Measurements from ENCODE around the gene SLC6A4.
"Not testable (repeated sequence)": the region's sequence is repeated elsewhere in the genome, so short reads cannot be mapped to it uniquely, and the experiment has no call there.

The SLC6A4 gene

DNA sequence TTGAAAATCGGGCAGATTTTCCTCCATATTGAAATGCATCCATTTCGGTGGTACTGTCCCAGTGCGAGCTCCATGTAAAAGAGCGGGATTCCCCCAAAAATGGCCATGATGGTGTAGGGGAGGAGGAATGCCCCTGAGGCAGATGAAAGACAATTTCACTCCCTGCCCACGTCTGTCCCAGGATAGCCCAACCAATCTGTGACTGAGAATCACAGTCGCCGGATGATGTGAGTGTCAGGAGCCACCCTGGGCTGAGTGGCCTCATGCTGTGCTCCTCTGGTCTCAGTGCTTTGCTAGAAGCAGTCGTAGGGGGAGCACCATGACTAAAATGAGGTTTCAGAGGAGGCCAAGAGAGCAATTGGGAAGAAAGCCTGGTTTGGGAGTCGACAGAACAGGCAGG, 16.7 kb downstream of the SLC6A4 start:
- no peak for DNase-seq

DNA sequence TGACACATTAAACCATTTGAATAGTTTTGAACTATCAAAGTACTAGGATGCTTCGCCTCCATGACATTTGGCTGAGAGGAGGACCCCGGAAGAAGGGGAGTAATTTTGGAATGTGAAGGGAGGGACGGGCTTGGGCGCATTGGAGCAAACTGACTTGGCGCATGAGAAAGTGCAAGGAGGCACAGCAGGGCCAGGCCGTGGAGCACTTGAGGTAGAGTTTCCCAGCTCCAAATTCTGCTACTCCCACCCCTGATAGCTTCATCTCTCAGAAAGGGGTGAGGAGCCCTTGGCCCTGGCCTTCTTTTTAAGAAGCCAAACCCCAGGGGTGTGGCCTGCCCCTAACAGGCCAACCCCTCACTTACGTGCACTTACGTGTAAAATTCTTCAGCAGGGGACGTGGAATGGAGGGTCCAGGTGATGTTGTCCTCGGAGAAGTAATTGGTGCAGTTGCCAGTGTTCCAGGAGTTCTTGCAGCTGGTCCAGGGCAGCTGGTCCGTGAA, 17.7 kb downstream of the SLC6A4 start:
- DNase-seq: no peak

DNA sequence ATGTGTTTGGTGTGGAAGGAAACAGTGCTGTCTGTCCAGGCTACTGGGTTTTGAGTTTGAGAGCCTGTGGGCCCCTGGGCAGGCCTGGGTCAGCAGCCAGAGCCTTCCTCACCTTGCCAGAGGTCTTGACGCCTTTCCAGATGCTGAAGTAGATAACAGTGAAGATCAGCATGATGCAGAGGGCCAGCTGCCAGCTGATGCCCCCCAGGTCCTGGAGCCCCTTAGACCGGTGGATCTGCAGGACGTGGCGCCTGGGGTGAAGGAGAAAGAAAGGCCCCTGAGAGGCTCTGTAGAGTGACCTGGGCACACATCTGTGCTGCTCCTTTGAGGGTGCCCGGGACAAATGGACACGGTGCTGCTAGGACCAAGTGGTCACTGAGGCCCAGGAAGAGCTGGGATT, 18.4 kb downstream of the SLC6A4 start:
- DNase-seq: no peak

DNA sequence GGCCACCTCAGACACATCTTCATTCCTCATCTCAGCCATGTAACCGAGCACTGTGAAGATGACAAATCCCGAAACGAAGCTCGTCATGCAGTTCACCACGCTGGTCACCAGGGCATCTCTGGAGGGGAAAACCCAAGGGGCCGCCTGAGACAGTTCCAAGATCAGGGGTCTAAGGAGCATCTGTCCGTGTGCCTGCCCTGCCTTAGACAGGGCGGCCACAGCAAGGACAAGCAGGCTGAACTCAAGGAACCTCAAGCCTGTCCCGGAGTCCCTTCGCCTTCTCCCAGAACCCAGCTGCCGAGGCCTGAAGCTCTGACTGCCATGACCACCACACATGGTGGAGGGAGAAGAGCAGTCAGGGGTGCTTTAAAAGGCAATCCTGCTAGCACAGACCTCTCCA, 22.7 kb downstream of the SLC6A4 start:
- DNase-seq: no peak

DNA sequence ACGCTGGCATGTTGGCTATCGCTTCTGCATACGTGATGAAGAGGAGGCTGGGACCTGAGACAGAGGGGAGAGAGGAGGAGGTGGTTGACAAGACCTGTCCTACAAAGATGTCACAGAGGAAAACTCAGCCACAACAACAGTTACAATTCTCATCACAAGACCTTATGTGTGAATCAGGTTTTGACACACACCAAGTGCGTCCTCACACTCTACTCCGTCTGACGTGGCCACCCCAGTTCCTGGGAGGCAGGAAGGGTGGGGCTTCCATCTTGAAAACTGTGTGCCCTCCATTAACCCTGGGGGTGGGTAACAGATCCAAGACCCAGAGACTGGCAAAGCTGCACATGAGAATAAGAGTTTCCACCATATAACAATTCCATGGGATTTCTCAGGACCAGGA, 24.1 kb downstream of the SLC6A4 start:
- no peak for DNase-seq

DNA sequence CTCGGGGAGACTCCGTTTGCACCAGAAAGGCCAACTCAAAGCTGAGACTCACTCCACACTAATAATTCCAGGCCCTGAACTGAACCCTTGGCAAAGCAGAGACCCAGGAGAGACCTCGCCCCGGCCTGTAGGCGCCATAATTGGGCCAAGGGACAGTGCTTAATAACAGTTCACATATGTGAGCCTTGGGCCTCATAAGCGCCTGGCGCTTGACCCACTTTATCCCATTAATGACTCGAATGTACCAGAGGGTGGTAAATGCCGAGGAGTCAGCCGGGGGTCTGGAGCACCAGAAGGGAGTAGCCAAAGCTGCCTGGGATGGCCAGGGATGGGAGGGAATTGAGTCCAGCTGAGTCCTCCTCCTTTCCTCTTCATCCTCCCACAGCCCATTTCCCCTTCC, 24.6 kb downstream of the SLC6A4 start:
- no peak for DNase-seq

DNA sequence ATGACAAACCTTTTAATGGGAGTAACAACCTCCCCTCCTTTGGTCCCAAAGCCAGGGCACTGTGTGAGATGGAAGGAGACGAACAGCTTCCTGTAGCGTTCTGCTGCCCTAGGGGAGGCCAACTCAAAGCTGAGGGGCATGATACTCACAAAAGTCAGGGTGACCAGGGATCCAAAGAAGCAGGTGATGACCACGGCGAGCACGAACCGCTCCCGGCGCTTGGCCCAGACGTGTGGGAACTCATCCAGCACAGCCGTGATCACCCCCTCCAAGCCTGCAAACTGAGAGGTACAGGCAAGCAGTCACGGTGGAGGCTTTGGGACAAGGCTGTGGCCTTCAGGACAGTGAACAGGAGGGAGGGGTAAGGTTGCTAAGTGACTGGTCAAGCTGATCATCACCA, 25.1 kb downstream of the SLC6A4 start:
- no peak for DNase-seq

DNA sequence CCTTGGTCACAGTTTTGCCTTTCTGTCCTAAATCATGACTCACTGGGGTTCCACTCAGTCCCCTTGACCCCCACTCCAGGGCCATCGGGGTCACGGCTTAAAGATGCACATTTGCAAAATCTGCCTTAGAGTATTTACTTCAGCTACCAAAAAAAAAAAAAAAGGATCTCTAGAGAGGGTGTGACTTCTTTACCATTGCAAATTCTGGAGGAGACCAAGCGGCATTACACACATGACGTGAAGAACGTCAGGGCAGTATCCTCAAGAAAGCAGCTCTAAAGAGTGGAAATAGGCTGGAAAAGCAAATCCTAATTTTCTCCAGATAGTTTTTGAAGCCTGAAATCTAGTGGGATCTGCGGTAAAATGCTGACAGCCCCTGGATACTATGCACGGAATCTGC, 25.6 kb downstream of the SLC6A4 start:
- DNase-seq: no peak

DNA sequence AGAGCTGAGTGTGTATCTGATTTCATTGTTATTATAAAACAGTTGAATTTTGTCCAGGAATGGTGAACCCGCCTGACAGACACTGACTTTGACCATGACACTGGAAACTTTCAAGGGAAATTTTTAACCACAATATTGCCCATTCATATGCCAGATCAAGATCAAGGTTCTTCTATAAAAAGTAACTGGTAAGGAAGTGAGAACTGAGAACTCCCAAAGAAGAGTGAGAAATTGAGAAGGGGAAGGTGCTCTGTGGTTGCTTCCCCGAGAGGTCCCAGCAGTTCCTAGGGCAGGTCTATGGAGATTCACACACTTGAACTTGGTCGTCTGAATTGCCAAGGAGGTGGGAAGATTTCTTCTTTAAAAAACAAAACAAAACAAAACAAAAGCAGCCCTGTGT, 27.3 kb downstream of the SLC6A4 start:
- DNase-seq: no peak

DNA sequence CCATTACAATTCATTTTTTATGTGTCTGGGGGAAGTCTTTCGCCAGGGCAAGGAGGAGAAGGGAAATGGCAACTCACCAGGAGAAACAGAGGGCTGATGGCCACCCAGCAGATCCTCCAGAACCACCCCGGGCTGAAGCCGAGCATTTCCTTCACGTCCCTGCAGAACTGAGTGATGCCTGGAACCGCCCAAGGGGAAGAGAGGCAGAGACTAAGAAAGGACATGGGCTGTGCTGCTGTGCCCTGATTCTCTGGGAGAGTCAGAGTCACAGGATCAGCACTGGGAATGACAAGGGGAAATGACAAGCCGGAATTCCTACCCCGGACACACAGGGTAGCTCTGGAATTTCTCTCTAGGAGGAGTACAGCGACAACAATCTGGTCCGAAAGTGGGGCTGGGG, 27.8 kb downstream of the SLC6A4 start:
- no peak for DNase-seq

DNA sequence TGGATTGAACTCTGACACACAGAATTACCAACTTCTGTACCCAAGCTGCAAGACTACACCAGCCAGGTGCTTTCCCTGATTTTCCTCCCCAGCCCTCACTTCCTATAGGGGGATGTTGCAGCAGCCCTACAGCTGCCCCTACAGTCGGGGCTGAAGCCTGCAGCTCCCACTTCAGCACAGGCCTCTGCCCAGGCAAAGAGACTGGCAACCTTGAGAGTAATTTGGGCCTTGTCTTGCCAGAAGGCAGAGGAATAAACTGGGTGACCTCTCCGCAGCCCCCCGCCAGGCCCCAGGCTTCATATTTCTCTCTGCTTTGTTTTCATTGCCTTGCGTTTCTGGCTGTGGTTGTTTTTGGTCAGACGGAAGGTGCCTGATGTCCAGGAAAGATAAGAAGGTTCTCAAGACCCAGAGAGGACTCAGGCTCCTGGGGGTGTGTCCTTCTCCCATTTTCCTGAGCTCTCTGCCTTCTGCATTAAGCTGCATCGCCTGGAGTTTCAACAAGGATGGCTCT, 32.0 kb downstream of the SLC6A4 start:
- no peak for DNase-seq

DNA sequence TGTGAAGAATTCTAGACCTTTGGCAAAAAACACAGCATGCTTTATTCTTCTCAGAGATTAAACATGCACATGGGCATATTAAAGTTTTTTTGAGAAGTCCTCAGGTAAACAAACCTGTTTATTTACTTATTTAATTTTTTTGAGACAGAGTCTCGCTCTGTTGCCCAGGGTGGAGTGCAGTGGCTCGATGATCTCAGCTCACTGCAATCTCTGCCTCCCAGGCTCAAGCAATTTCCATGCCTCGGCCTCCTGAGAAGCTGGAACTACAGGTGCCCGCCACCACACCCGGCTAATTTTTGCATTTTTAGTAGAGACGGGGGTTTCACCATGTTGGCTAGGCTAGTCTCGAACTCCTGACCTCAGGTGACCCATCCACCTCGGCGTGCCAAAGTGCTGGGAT, 34.8 kb downstream of the SLC6A4 start:
- DNase-seq: not testable (repeated sequence)

DNA sequence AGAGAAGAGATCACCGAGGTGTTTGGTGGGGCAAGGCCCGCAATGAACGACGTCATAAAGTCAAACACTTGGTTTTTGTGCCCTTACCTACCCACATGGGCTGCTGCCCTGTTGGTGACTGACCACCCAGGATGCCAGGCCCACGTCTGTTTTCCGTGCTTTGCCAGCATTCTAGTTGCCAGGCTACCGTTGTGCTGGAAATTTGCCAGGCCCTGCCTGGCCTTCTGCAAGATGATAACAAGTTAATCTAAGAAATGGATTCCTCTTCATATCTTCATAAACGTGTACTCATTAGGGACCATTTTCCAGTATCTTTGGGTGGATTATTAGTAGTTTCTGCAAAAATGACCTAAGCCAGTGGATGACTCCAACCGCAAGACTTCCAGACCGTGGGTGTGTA, 35.4 kb downstream of the SLC6A4 start:
- DNase-seq: no peak

DNA sequence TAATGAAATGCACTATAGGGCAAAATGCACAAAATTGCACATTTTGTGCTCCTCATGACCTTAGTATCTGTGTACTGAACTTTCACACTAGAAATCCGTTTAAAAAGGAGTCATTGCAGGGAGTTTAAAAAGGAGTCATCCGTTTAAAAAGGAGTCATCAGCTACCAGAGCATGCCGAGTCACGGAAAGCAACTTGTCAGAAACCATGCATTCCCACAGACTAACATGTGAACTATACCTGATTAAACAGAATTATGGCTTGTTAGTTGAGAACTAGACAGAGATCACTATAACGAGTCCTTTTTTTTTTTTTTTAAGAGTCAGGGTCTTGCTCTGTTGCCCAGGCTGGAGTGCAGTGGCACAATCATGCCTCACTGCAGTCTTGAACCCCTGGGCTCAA, 35.9 kb downstream of the SLC6A4 start:
- DNase-seq: no peak

DNA sequence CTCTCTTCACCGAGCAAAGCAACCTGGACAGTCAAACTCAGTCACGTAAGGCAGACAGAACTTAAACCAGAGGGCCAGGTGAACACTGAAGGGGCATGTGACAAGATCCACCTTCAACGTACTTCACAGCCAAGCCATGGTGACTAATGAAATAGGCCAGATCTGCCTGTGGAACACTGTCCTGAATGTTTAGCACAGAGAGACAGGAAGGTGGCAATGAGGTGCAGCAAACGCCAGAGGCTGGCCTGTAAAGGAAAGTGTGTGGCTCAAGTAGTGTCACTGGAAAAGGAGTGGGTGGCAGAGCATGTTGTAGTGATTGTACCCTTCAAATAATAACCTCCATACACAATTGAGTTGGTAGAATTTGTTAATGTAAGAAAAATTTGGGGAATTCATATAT, 38.1 kb downstream of the SLC6A4 start:
- DNase-seq: no peak

DNA sequence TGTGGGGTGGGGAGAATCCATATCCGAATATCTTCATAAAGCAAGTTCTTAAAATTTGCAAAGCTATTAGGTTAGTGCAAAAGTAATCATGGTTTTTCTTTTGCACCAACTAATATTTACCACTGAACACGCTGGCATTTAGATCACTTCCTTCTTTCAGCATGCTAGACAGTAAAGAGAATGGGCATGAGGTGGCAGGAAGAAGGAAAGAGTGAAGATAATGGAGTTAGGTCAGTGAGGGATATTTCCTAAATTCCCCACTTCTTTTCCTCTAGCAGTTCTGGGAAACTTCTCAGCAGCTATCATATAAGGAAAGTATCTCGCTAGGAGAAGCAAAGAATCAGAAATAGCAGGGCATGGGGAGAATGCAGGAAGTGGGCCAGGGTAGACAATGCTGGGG, 39.0 kb downstream of the SLC6A4 start:
- no peak for DNase-seq

DNA sequence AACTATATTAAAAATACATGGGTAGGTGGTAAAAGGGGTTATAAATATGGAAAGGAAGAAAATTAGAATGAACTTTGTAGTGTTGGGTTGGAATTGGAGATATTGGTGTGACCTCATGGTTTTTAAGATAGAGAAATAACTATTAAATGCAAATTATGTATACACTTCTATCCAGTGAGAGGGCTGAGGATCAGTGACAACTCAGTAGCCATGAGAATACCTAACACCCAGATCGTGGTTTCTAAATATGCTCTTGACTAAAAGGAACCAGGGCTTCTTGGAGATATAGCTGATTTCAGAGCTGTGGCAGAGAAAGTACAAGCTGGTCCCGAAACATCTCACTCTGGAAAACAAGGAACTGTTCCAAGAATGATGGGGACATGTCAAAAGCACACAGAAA, 44.4 kb downstream of the SLC6A4 start:
- DNase-seq: no peak

DNA sequence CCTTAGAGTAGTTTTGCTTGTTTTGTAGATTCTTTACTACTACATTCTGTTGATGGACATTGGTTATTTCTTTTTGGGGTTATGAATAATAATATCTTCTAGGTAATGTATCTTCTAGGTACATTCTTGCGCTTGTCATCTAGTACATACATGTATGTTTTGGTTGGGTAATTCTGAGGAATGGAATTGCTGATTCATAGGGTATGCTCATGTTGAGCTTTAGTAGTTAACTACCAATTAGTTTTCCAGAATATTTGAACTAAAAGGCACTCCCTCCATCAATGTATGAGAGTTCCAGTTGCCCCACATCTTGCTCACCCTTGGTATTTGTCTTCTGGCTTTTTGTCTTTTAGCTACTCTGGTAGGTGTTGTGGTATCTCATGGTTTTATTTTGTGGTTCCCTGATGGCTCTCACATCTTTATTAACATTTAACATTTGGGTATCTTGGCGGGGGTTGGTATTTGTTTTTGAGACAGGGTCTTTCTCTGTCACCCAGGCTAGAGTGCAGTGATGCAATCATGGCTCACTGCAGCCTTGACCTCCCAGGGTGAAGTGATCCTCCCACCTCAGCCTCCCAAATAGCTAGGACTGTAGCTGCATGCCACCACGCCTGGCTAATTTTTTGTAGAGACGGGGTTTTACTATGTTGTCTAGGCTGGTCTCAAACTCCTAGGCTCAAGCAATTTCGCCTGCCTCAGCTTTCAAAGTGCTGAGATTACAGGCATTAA, 47.1 kb downstream of the SLC6A4 start:
- no peak for DNase-seq

DNA sequence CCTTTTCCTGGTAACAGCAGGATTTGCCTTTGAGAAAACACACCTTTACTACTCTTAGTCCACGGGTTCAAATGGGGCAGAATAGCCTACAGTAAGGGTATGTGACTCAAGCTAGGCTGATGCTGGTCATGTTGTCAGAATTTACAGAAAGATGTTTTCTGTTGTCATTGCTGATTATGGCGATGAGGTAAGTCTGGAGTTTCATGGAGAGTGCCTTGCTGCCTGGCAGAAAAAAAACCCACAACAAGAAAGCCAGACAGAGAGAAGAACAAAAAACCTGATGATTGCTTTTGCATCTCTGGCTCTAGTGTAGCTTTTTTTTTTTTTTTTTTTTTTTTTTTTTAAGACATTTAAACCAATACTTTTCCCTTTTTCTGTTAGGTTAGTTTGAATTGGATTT, 47.9 kb downstream of the SLC6A4 start:
- DNase-seq: no peak

DNA sequence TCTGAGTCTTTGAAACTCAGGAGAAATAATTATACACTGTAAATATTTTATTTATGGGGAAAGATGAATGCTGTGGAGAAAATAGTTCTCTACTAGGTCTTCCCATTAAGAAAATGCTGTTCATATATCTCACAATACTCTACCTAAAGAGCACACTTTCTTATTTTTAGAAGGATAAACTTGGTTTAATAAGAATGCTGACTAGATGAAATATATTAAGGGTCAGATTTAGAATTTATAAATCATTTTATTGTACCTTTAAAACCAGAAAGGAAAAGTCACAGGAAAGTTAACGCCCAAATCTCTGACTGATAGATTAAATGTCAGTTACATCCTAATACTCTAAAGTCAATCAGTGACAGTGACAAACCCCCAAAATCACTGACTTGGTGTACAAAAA, 48.7 kb downstream of the SLC6A4 start:
- no peak for DNase-seq

DNA sequence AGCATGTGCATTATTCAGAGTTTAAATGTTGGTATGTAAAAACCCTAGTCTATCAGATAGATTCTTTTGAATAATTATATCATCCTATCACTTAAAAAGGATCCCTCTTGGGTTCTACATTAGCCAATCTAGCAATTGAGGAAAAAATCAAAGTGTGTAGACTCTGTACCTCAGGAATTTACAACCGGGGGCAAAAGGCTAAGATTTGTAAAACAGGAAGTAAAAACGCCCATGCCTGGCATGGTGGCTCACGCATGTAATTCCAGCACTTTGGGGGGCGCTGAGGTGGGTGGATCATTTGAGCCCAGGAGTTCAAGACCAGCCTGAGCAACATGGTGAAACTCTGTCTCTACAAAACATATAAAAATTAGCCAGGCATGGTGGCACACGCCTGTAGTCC, 58.6 kb downstream of the SLC6A4 start:
- no peak for DNase-seq

DNA sequence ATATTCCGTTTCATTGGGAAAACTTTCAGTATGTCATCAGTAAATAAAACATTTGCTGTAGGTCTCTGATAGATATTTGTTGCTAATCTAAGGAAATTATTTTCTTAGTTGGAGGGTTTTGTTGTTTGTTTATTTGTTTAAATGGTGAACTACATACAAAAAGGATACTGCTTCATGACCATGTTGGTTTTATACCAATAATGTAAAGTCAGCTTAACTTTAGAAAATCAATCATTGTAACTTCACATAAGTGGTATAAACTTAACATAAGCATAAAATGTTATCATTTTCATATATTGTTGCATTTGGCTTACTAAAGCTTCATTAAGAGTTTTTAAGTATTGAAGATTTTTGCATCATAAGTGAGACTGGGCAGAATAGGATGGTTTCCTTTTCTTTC, 60.9 kb downstream of the SLC6A4 start:
- DNase-seq: no peak

DNA sequence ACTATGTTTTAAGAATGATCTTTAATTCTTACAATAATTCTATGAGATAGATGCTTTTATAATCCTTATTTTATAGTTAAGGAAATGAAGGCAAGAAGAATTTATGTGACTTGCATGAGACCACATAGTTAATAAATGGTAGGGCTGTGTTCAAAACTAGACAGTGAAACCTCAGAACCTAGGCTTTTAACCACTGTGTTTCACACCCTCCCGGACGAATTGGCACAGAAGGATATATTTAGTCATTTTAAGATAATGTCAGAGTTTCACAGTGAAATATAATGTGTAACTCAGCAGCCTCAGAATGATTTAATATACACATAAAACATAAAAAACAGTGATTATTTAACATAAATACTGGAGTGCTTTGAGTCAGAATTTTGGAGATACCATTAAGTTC, 61.8 kb downstream of the SLC6A4 start:
- DNase-seq: no peak

DNA sequence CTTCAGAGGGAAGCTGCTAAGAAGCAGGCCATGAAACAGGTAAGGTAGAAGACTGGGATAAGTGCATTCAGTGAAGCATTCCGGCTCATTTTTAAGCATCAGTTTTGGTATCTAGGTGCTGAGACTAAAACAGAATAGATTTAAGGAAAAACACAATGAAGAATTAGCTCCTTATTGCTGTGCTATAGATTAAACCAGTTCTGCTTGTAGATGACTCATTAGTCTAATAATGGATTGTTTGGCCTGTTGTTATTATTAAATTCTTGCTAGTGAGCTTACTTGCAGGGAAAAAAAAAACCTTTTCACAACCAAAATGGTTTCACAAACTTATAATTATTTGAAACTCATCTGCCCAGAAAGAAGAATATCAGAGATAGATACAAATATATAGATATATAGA, 62.9 kb downstream of the SLC6A4 start:
- DNase-seq: no peak

DNA sequence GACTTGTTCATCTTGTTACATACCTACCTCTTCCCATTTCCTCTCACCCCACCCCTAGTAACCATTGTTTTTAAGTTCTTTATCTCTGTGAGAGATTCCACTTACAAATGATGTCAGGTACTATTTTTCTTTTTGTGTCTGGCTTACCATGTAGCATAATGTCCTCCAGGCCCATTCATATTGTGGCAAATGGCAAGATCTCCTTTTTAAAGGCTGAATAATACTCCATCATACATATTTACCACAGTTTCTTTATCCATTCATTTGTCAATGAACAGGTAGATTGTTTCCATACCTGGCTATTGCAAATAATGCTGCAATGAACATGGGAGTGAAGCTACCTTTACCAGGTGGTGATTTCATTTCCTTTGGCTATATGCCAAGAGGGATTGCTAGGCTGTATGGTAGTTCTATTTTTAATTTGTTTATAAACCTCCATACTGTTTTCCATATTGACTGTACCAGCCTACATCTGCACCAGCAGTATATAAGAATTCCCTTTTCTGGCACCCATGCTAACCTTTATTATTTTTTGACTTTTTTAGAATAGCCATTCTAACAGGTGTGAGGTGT, 65.0 kb downstream of the SLC6A4 start:
- DNase-seq: peak in 1 of 2 experiments; percentile 35
